ENCODE measurements around the gene LRRC72.

LRRC72 gene

DNA sequence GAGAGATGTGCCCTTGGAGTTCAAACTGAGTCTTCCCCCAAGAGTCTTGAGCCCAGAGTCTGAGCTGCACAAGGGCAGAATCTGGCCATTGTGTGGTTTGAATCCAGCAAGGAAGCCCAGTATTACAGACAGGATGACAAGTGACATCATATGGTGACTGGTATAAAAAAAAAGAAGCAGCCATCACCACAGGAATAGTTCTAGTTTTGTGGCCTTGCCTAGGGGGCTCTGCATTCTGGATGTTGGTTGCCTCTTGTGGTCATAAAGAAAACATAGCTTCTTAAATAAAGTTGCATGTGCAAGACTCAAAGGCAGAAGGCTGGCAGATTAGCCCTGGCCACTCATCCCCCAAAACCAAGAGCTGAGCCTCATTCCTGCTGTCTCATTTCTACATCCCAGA is 16.8 kb upstream of the LRRC72 start:
- TF ChIP-seq EZH2 (optimal IDR thresholded peaks at IDR 0.05; ENCODE audit: low read depth, low read length) (no peak), EZH2phosphoT487 (IDR thresholded peaks at IDR 0.05; ENCODE audit: low read length) (no peak)
- TF ChIP-seq, protein P1, sequence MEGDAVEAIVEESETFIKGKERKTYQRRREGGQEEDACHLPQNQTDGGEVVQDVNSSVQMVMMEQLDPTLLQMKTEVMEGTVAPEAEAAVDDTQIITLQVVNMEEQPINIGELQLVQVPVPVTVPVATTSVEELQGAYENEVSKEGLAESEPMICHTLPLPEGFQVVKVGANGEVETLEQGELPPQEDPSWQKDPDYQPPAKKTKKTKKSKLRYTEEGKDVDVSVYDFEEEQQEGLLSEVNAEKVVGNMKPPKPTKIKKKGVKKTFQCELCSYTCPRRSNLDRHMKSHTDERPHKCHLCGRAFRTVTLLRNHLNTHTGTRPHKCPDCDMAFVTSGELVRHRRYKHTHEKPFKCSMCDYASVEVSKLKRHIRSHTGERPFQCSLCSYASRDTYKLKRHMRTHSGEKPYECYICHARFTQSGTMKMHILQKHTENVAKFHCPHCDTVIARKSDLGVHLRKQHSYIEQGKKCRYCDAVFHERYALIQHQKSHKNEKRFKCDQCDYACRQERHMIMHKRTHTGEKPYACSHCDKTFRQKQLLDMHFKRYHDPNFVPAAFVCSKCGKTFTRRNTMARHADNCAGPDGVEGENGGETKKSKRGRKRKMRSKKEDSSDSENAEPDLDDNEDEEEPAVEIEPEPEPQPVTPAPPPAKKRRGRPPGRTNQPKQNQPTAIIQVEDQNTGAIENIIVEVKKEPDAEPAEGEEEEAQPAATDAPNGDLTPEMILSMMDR (IDR thresholded peaks at IDR 0.05; ENCODE audit: low read length): no peak
- DNase-seq: no peak
- H3K9me3 ChIP-seq (replicated peaks; ENCODE audit: insufficient read depth, low read length): no peaks in the 10 kb centered on the region
- H3F3A ChIP-seq (ENCODE audit: insufficient read depth, low read length): no peaks in the 10 kb centered on the region
- no peak overlapping the region for H2AFZ ChIP-seq (ENCODE audit: low read length)
- H3K36me3 ChIP-seq (replicated peaks; ENCODE audit: insufficient read depth, low read length): no peaks in the 10 kb centered on the region
- H3K79me2 ChIP-seq (ENCODE audit: low read length): no peaks in the 10 kb centered on the region
- no peak overlapping the region for H3K27ac ChIP-seq (ENCODE audit: low read length)
- no peak overlapping the region for H3K4me3 ChIP-seq (ENCODE audit: low read length)
- no peaks in the 10 kb centered on the region for H3K4me1 ChIP-seq (ENCODE audit: low read length)
- no peaks in the 10 kb centered on the region for H3K9me2 ChIP-seq (replicated peaks; ENCODE audit: insufficient read depth, low read length)
- H3K9ac ChIP-seq (ENCODE audit: low read length): no peak overlapping the region
- no peak overlapping the region for H3K4me2 ChIP-seq (ENCODE audit: low read depth, low read length)
- H3K27me3 ChIP-seq (replicated peaks; ENCODE audit: insufficient read depth, low read length): no peaks in the 10 kb centered on the region
- H4K20me1 ChIP-seq (ENCODE audit: insufficient read depth, low read length): no peaks in the 10 kb centered on the region

DNA sequence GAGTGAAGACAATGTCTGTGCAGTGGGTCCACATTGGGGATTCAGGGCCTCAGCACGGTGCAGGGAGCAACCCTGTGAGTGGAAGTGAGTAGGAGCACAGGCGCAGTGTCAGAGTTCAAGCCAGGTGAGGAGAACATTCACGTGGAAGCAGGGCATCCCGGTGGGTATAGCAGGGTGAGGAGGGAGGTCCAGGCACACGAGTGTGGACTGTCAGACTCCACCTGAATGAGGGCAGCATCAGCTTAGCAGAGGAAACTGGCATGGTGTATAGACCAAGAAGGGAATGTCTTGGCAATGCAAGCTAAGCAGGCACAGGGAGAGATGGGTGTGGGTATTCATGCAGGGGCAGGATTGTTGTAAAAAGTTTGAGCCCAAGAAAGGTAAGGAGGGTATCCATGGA is 15.3 kb upstream of the LRRC72 start:
- H3K79me2 ChIP-seq (ENCODE audit: low read length): no peaks in the 10 kb centered on the region
- no peak for DNase-seq
- no peaks in the 10 kb centered on the region for H3K9me3 ChIP-seq (replicated peaks; ENCODE audit: insufficient read depth, low read length)
- TF ChIP-seq, protein P1 (IDR thresholded peaks at IDR 0.05; ENCODE audit: low read length): no peak
- TF ChIP-seq EZH2phosphoT487 (IDR thresholded peaks at IDR 0.05; ENCODE audit: low read length) (no peak), EZH2 (optimal IDR thresholded peaks at IDR 0.05; ENCODE audit: low read depth, low read length) (no peak)
- H4K20me1 ChIP-seq (ENCODE audit: insufficient read depth, low read length): no peaks in the 10 kb centered on the region
- H3K27me3 ChIP-seq (replicated peaks; ENCODE audit: insufficient read depth, low read length): no peaks in the 10 kb centered on the region
- no peak overlapping the region for H3K9ac ChIP-seq (ENCODE audit: low read length)
- H3K4me3 ChIP-seq (ENCODE audit: low read length): no peak overlapping the region
- no peaks in the 10 kb centered on the region for H3K9me2 ChIP-seq (replicated peaks; ENCODE audit: insufficient read depth, low read length)
- H2AFZ ChIP-seq (ENCODE audit: low read length): no peak overlapping the region
- H3K27ac ChIP-seq (ENCODE audit: low read length): no peak overlapping the region
- H3K4me1 ChIP-seq (ENCODE audit: low read length): no peaks in the 10 kb centered on the region
- H3K4me2 ChIP-seq (ENCODE audit: low read depth, low read length): no peak overlapping the region
- H3F3A ChIP-seq (ENCODE audit: insufficient read depth, low read length): no peaks in the 10 kb centered on the region
- no peaks in the 10 kb centered on the region for H3K36me3 ChIP-seq (replicated peaks; ENCODE audit: insufficient read depth, low read length)

DNA sequence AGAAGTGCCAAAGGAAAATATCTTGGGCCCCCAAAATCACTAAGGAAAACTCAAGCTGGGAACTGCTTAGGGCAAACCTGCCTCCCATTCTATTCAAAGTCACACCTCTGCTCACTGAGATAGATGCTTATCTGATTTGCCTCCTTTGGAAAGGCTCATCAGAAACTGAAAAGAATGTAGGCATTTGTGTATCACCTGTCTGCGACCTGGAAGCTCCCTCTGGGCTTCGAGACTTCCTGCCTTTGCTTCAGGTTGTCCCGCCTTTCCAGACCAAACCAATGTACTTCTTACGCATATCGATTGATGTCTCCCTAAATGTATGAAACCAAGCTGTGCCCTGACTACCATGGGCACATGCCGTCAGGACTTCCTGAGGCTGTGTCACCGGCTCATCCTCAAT is 14.5 kb upstream of the LRRC72 start:
- no peaks in the 10 kb centered on the region for H3F3A ChIP-seq (ENCODE audit: insufficient read depth, low read length)
- H3K79me2 ChIP-seq (ENCODE audit: low read length): no peaks in the 10 kb centered on the region
- DNase-seq: no peak
- H3K4me3 ChIP-seq (ENCODE audit: low read length): no peak overlapping the region
- H3K27me3 ChIP-seq (replicated peaks; ENCODE audit: insufficient read depth, low read length): no peaks in the 10 kb centered on the region
- no peak overlapping the region for H3K4me2 ChIP-seq (ENCODE audit: low read depth, low read length)
- H3K27ac ChIP-seq (ENCODE audit: low read length): no peak overlapping the region
- no peaks in the 10 kb centered on the region for H3K36me3 ChIP-seq (replicated peaks; ENCODE audit: insufficient read depth, low read length)
- TF ChIP-seq, protein P1 (IDR thresholded peaks at IDR 0.05; ENCODE audit: low read length): no peak
- TF ChIP-seq EZH2phosphoT487 (IDR thresholded peaks at IDR 0.05; ENCODE audit: low read length) (no peak), EZH2 (optimal IDR thresholded peaks at IDR 0.05; ENCODE audit: low read depth, low read length) (no peak)
- no peaks in the 10 kb centered on the region for H3K9me2 ChIP-seq (replicated peaks; ENCODE audit: insufficient read depth, low read length)
- no peaks in the 10 kb centered on the region for H3K9me3 ChIP-seq (replicated peaks; ENCODE audit: insufficient read depth, low read length)
- H2AFZ ChIP-seq (ENCODE audit: low read length): no peak overlapping the region
- H3K4me1 ChIP-seq (ENCODE audit: low read length): no peaks in the 10 kb centered on the region
- H3K9ac ChIP-seq (ENCODE audit: low read length): no peak overlapping the region
- H4K20me1 ChIP-seq (ENCODE audit: insufficient read depth, low read length): no peaks in the 10 kb centered on the region

All from MM.1S (cell line).